Skeletal muscle satellite cell (primary cell): ENCODE measurements around the gene TICAM2.
A peak's percentile ranks its signal among the peaks of the same experiment; 100 is the strongest.

Experiments used
- H3K27me3 ChIP-seq: 2 replicates; pipeline ENCODE4 v1.7.0; 2013; ENCODE audit warnings: low read length; ENCODE audit not compliant: control insufficient read depth, insufficient read depth
- H3K36me3 ChIP-seq: 2 replicates; pipeline ENCODE4 v1.7.0; 2013; ENCODE audit warnings: mild to moderate bottlenecking, control low read depth, low read length; ENCODE audit not compliant: insufficient read depth
- H3K4me1 ChIP-seq: 2 replicates; pipeline ENCODE4 v1.7.0; 2013; ENCODE audit warnings: low read length; ENCODE audit not compliant: control insufficient read depth, insufficient read depth
- H3K4me2 ChIP-seq: 2 replicates; pipeline ENCODE4 v1.7.0; 2013; ENCODE audit warnings: mild to moderate bottlenecking, low read length
- H3K4me3 ChIP-seq: 2 replicates; pipeline ENCODE4 v1.7.0; 2013; ENCODE audit warnings: low read length
- H3K9ac ChIP-seq: 2 replicates; pipeline ENCODE4 v1.7.0; 2013; ENCODE audit warnings: mild to moderate bottlenecking, low read depth, low read length, moderate library complexity
- H3K9me3 ChIP-seq: replicated peaks from 2 replicates; pipeline ENCODE4 v1.7.0; 2013; ENCODE audit warnings: mild to moderate bottlenecking, control low read depth, low read length

TICAM2 gene

DNA sequence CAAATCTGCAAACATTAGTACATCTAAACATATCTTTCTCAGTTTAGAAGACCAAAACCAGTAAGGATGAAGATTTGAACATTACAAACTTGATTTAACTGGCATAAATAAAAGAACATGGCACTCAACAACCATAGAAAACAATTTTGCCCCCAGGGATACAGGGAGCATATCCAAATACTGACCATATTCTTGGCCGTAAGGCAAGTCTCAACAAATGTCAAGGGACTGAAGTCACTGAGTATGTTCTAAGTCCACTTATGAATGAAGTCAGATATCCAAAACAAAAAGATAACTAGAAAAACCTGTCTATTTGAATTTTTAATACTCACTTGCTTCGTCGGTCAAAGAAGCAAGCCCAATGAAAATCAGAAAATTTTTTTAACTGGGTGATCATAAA is 71.9 kb downstream of the TICAM2 start:
- no peak overlapping the region for H3K9ac ChIP-seq

More for the DNA sequence above, 71.9 kb downstream of the TICAM2 start:
- no peaks in the 10 kb centered on the region for H3K27me3 ChIP-seq
- no peak overlapping the region for H3K4me3 ChIP-seq
- H3K4me1 ChIP-seq, result peaks cover 35% of the 10 kb centered on the region
- H3K4me2 ChIP-seq, result peak overlapping the region; percentile 27
- H3K36me3 ChIP-seq, result peaks cover 18% of the 10 kb centered on the region
- no peaks in the 10 kb centered on the region for H3K9me3 ChIP-seq
